DND-41 (cell line): ENCODE data around the gene PCDH9.
A peak's percentile ranks its signal among the peaks of the same experiment; 100 is the strongest.

ENCODE experiments used
- ATAC-seq: fragments of 200-7000 bp; cut with Tn5 transposase; 3 replicates; pipeline ENCODE4 v1.9.1; 2021; ENCODE audit warnings: low read depth; ENCODE audit not compliant: insufficient read depth
- DNase-seq: peaks from one replicate; pipeline ENCODE4 v3.0.0-alpha.2; 2020
- H2AFZ ChIP-seq: 2 replicates; pipeline ENCODE4 v1.6.0; 2012; ENCODE audit warnings: low read depth, low read length
- H3K27ac ChIP-seq: 2 replicates; pipeline ENCODE4 v1.5.1; 2012; ENCODE audit warnings: low read length, inconsistent platforms
- H3K27me3 ChIP-seq: fragments of 200-600 bp; sonication (generic); 2 replicates; pipeline ENCODE4 v1.6.0; 2012; ENCODE audit warnings: low read length, mild to moderate bottlenecking, inconsistent platforms; ENCODE audit not compliant: insufficient read depth, poor library complexity
- H3K36me3 ChIP-seq: 2 replicates; pipeline ENCODE4 v1.5.1; 2012; ENCODE audit warnings: low read length, inconsistent platforms; ENCODE audit not compliant: insufficient read depth
- H3K4me1 ChIP-seq: 2 replicates; pipeline ENCODE4 v1.5.1; 2012; ENCODE audit warnings: mild to moderate bottlenecking, low read length; ENCODE audit not compliant: insufficient read depth
- H3K4me2 ChIP-seq: 2 replicates; pipeline ENCODE4 v1.6.0; 2012; ENCODE audit warnings: mild to moderate bottlenecking, moderate library complexity, low read length, inconsistent platforms; ENCODE audit not compliant: insufficient read depth
- H3K4me3 ChIP-seq, 2 experiments: fragments of 200-600 bp in 1 of 2; shearing (Covaris generic) in 1 of 2; 2 replicates each; pipeline ENCODE4 v1.5.1; 2012 to 2016; ENCODE audit warnings: inconsistent platforms in 2 of 2, low read length in 2 of 2, mild to moderate bottlenecking in 2 of 2, low read depth in 1 of 2, moderate library complexity in 1 of 2
- H3K79me2 ChIP-seq: 2 replicates; pipeline ENCODE4 v1.6.0; 2012; ENCODE audit warnings: low read length, inconsistent platforms; ENCODE audit not compliant: insufficient read depth
- H3K9ac ChIP-seq: 2 replicates; pipeline ENCODE4 v1.6.0; 2012; ENCODE audit warnings: low read depth, mild to moderate bottlenecking, inconsistent platforms, low read length, moderate library complexity
- H3K9me3 ChIP-seq: 2 replicates; pipeline ENCODE4 v1.5.1; 2012; ENCODE audit warnings: low read length, moderate library complexity, mild to moderate bottlenecking, inconsistent platforms; ENCODE audit not compliant: insufficient read depth, severe bottlenecking
- H4K20me1 ChIP-seq: 2 replicates; pipeline ENCODE4 v1.6.0; 2012; ENCODE audit warnings: low read length; ENCODE audit not compliant: insufficient read depth
- CTCF ChIP-seq: IDR thresholded peaks from 2 replicates; pipeline ENCODE4 v1.5.1; 2012; ENCODE audit warnings: borderline replicate concordance, low read length, moderate library complexity, mild to moderate bottlenecking; ENCODE audit not compliant: poor library complexity, severe bottlenecking; ENCODE audit errors: extremely low read depth
- EZH2 ChIP-seq: IDR thresholded peaks from 3 replicates; pipeline ENCODE4 v1.6.1; 2012; ENCODE audit warnings: borderline replicate concordance, low read depth, mild to moderate bottlenecking, moderate library complexity, low read length, inconsistent platforms; ENCODE audit not compliant: severe bottlenecking

PCDH9 gene

GRCh38 chr13:67224148-67224846 lies 5.8 kb downstream of the PCDH9 start:
- ATAC-seq: peak; percentile 83
- Histone ChIP-seq H3K27ac (peak overlapping the region; percentile 63), H3K4me1 (peaks cover 54% of the 10 kb centered on the region), H4K20me1 (no peaks in the 10 kb centered on the region), H3K27me3 (no peaks in the 10 kb centered on the region), H3K9ac (peak overlapping the region; percentile 22; the same call in 1 of the 2 replicates), H3K4me3 (peak overlapping the region in 1 of 2 experiments; percentile 31; a peak in 2 of 4 replicates), H3K4me2 (peak overlapping the region; percentile 46; the same call in 1 of the 2 replicates), H3K36me3 (no peaks in the 10 kb centered on the region), H3K9me3 (no peaks in the 10 kb centered on the region), H3K79me2 (no peaks in the 10 kb centered on the region), H2AFZ (peak overlapping the region; percentile 36)
- peak; percentile 76 for DNase-seq
- TF ChIP-seq CTCF (peak; percentile 81), EZH2 (no peak)

- H3K9me3 ChIP-seq: no peaks in the 10 kb centered on the region
- H3K27me3 ChIP-seq: no peaks in the 10 kb centered on the region
- H3K9ac ChIP-seq: peak overlapping the region; percentile 22; the same call in 1 of the 2 replicates
- H2AFZ ChIP-seq: peak overlapping the region; percentile 36
- no peaks in the 10 kb centered on the region for H4K20me1 ChIP-seq
- ATAC-seq (no peak), DNase-seq (no peak)
- no peaks in the 10 kb centered on the region for H3K36me3 ChIP-seq
- peak overlapping the region in 1 of 2 experiments; percentile 31; a peak in 2 of 4 replicates for H3K4me3 ChIP-seq
- TF ChIP-seq EZH2 (no peak), CTCF (no peak)
- H3K4me2 ChIP-seq: peak overlapping the region; percentile 46; the same call in 1 of the 2 replicates
- H3K79me2 ChIP-seq: no peaks in the 10 kb centered on the region
- peaks cover 49% of the 10 kb centered on the region for H3K4me1 ChIP-seq
- H3K27ac ChIP-seq: peak overlapping the region; percentile 63
Measured at GRCh38 chr13:67223742-67224141, 6.4 kb downstream of the PCDH9 start.

- ATAC-seq (no peak), DNase-seq (no peak)
- Histone ChIP-seq H3K4me1 (peaks cover 42% of the 10 kb centered on the region), H3K27me3 (no peaks in the 10 kb centered on the region), H3K27ac (0 out of 2 replicates have a peak overlapping the region, but pooled peaks have one; percentile 6), H3K79me2 (no peaks in the 10 kb centered on the region), H2AFZ (0 out of 2 replicates have a peak overlapping the region, but pooled peaks have one; percentile 3), H3K9ac (no peak overlapping the region), H3K4me2 (no peak overlapping the region), H4K20me1 (no peaks in the 10 kb centered on the region), H3K36me3 (no peaks in the 10 kb centered on the region), H3K4me3 (no peak overlapping the region), H3K9me3 (no peaks in the 10 kb centered on the region)
- no peak for TF ChIP-seq CTCF
- TF ChIP-seq EZH2: no peak
Measured at GRCh38 chr13:67223024-67223423, 7.1 kb downstream of the PCDH9 start.
